ACC112 (cell line): ENCODE results near the gene SALL4.

Source experiments
- H2AFZ ChIP-seq: fragments of 200-600 bp; sonication (generic); one replicate; pipeline ENCODE4 v1.6.0; 2017; ENCODE audit warnings: antibody characterized with exemption, low read length; ENCODE audit not compliant: unreplicated experiment
- H3K27ac ChIP-seq: fragments of 200-600 bp; sonication (generic); 2 replicates; pipeline ENCODE4 v1.5.1; 2014; ENCODE audit warnings: low read depth, mild to moderate bottlenecking, antibody characterized with exemption, low read length, moderate library complexity
- H3K27me3 ChIP-seq: fragments of 200-600 bp; sonication (generic); 2 replicates; pipeline ENCODE4 v1.6.1; 2014; ENCODE audit warnings: mild to moderate bottlenecking, antibody characterized with exemption, low read length, moderate library complexity, mixed read lengths; ENCODE audit not compliant: insufficient read depth
- H3K36me3 ChIP-seq: fragments of 200-600 bp; sonication (generic); 2 replicates; pipeline ENCODE4 v1.6.1; 2016; ENCODE audit warnings: mild to moderate bottlenecking, antibody characterized with exemption, low read length, moderate library complexity, mixed read lengths; ENCODE audit not compliant: insufficient read depth
- H3K4me1 ChIP-seq: fragments of 200-600 bp; sonication (generic); one replicate; pipeline ENCODE4 v1.6.1; 2016; ENCODE audit warnings: low read length, mixed read lengths; ENCODE audit not compliant: insufficient read depth, unreplicated experiment, control insufficient read depth
- H3K4me3 ChIP-seq: fragments of 200-600 bp; sonication (generic); 2 replicates; pipeline ENCODE4 v1.5.1; 2014; ENCODE audit warnings: mild to moderate bottlenecking, low read depth, low read length
- H3K79me2 ChIP-seq: fragments of 200-600 bp; sonication (generic); one replicate; pipeline ENCODE4 v1.6.0; 2016; ENCODE audit warnings: low read length; ENCODE audit not compliant: control insufficient read depth, unreplicated experiment, insufficient read depth

The SALL4 gene

GRCh38 chr20:51734876-51735720, 67.2 kb downstream of the SALL4 start:
- H3K36me3 ChIP-seq = no peaks in the 10 kb centered on the region
- no peak overlapping the region for H3K27ac ChIP-seq
- no peak overlapping the region for H3K4me3 ChIP-seq
- no peaks in the 10 kb centered on the region for H3K79me2 ChIP-seq
- no peaks in the 10 kb centered on the region for H3K4me1 ChIP-seq
- H2AFZ ChIP-seq = no peak overlapping the region
- no peaks in the 10 kb centered on the region for H3K27me3 ChIP-seq

DNA sequence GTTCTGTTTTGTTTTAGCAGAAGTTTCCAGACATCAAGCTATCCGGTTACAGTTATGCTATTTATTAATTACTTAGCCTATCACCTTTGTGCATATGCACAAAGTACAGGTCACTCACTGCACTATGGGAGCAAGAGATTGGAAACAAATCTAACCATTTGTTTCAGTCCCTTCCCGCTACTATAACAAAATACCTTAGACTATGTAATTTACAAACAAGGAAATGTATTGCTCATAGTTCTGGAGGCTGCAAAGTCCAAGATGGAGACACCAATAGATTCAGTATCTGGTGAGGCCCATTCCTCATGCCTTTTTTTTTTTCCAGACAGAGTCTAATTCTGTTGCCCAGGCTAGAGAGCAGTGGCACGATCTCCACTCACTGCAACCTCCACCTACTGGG, 69.3 kb downstream of the SALL4 start:
- Histone ChIP-seq H3K4me3 (no peak overlapping the region), H3K4me1 (no peaks in the 10 kb centered on the region), H3K36me3 (no peaks in the 10 kb centered on the region), H2AFZ (no peak overlapping the region), H3K27me3 (no peaks in the 10 kb centered on the region), H3K79me2 (no peaks in the 10 kb centered on the region), H3K27ac (no peak overlapping the region)
